Tibial nerve (tissue), 4 donors: Measurements from ENCODE around the gene ZNF813.

ENCODE experiments used
- EP300 ChIP-seq, 2 donors: sonication (generic); formaldehyde crosslinking; IDR thresholded peaks; one replicate each; pipeline ENCODE4 v1.6.1; 2017; ENCODE audit warnings: antibody characterized with exemption in 2 of 2, mild to moderate bottlenecking in 1 of 2
- POLR2A ChIP-seq, 2 donors: fragments of 450-650 bp; IDR thresholded peaks; one replicate each; pipeline ENCODE4 v1.6.1; 2017; ENCODE audit warnings: antibody characterized with exemption in 2 of 2, mild to moderate bottlenecking in 2 of 2, moderate library complexity in 2 of 2
- TF ChIP-seq, protein P1 (sequence below), 5 experiments: fragments of 200-600 bp in 3 of 5; fragments of 450-650 bp in 2 of 5; sonication (generic) in 3 of 5; IDR thresholded peaks; one replicate each; pipeline ENCODE4 v1.5.1; 2016 to 2019; ENCODE audit warnings: antibody characterized with exemption in 5 of 5, mild to moderate bottlenecking in 3 of 5, moderate library complexity in 2 of 5

- TF ChIP-seq, protein P1, sequence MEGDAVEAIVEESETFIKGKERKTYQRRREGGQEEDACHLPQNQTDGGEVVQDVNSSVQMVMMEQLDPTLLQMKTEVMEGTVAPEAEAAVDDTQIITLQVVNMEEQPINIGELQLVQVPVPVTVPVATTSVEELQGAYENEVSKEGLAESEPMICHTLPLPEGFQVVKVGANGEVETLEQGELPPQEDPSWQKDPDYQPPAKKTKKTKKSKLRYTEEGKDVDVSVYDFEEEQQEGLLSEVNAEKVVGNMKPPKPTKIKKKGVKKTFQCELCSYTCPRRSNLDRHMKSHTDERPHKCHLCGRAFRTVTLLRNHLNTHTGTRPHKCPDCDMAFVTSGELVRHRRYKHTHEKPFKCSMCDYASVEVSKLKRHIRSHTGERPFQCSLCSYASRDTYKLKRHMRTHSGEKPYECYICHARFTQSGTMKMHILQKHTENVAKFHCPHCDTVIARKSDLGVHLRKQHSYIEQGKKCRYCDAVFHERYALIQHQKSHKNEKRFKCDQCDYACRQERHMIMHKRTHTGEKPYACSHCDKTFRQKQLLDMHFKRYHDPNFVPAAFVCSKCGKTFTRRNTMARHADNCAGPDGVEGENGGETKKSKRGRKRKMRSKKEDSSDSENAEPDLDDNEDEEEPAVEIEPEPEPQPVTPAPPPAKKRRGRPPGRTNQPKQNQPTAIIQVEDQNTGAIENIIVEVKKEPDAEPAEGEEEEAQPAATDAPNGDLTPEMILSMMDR (IDR thresholded peaks at IDR 0.05): no peak
- no peak for TF ChIP-seq POLR2A (IDR thresholded peaks at IDR 0.05)
- peak in 1 of 2 donors; percentile 14 for TF ChIP-seq EP300 (IDR thresholded peaks at IDR 0.05)
Measured at GRCh38 chr19:53504885-53505284, 37.4 kb downstream of the ZNF813 start.
